ENCODE data around the gene BEX3.
"Not testable (repeated sequence)": the region's sequence is repeated elsewhere in the genome, so short reads cannot be mapped to it uniquely, and the experiment has no call there.

BEX3 gene

DNA sequence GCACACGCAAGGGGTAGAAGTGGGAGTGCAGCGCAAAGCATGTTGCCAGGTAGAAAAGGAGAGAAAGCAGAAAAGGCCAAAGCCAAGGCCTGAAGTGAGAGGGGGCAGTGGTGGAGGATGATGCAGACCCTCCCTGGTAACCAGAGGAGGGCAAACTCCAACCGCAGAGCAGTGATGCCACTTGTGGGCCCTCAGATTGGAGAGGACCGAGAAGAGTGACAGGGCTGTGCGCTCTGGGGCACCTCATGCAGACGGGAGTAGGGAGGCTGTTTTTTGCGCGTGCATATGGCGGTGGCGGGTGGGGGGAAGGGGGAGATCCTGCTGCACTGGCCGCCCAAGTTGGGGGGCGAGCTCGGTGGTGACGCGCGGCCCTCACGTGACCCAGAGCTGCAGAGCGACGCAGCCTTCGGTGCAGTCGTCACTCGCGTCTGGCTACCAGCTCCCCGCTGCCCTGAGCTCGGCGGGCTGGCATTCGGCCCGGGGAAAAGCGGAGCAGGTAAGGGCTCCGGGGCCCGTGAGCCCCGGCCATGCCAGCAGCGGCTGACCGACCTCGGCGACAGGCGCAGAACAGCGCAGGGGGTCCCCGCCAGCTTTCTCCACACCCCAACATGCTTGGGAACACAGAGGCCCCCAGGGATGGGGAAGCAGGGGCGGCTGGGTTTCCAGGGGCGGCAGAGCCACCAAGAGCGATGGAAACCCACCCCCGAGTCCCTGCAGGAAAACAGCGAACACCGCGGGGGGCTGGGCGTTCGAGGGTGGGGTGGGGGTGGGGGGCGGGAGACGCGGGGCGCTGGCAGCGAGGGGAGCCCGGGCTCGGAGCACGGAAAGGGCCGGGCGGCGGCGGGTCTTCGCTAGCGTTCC lies at the start of gene BEX3:
BEX3 (plus strand) TSS at position 421 of the 861 bp plus-strand sequence. CDS start 984 bp downstream, outside the sequence.
- no peak for DNase-seq (ENCODE audit: low spot score)

DNA sequence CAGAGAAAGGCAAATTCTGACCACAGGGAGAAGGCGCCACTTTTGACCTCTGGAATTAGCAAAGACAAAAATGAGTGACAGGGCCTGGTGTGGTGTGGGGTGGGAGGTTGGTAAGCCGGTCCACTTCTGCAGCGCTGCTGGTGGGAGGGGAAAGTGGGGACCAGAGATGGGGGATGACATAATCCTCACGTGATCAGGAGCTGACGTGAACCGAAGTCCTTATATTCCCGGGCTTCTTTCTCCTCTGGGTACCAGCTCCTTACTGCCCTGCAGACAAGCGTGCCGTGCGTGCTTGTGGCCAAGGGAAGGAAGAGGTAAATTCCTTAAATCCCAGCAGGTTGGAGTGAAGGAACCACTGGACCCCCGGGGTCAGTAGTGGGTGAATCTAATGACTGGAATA lies 46.3 kb upstream of the BEX3 start, which contains the start of gene TCEAL7:
TCEAL7 (plus strand) TSS at position 249 of the 400 bp plus-strand sequence. CDS start 1,165 bp downstream, outside the sequence.
- no peak for DNase-seq (ENCODE audit: low spot score)

- DNase-seq (ENCODE audit: low spot score): no peak
Measured at GRCh38 chrX:103330681-103331288, 45.6 kb upstream of the BEX3 start.

DNA sequence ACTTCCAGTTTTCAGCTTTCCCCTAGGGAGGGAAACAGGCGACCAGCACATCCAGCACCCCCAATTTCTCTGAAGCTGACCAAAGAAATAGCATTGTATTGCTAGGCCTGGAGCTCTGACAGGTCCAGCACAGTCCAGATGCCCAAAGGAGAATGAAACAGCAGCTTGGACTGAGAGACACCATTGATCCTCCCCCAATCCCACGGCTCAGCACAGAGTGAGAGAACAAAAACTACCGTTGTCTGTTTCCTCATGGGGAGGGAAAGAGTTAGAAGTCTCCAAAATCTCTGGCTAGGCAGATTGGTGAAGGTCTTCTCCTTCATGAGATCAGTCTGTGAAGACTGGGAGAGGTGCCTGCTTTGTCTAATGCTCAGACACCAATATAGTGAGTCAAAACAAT lies 37.7 kb upstream of the BEX3 start:
- DNase-seq (ENCODE audit: low spot score): no peak

DNA sequence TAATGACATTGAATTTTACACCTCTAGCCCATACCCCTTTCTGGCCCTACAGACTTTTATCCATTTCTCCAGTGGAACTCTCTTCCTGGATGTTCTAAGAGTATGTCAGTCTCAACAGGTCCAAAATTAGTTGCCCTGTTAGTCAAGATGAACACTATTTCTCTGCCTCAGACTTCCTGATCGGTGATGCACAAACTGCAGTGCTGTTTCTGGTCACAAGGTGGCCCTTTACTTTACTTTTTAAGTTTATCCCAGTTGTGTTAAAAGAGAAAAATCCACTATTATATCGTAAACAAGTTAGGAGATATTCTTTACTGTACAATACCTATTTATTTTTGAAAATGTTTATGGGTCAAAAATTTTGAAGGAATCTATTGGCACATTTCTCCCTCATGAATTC lies 33.2 kb upstream of the BEX3 start:
- DNase-seq (ENCODE audit: low spot score): peak; percentile 3

DNA sequence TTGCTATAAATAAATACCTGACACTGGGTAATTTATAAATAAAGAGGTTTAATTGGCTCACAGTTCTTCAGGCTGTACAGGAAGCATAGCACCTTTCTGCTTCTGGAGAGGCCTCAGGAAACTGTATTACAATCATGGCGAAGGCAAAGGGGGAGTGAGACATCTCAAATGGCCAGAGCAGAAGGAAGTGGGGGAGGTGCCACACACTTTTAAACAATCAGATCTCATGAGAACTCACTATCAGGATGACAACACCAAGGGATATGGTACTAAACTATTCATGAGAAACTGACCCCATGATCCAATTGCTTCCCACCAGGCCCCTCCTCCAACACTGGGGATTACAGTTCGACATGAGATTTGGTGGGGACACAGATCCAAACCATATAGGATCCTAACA lies 31.7 kb upstream of the BEX3 start:
- no peak for DNase-seq (ENCODE audit: low spot score)

GRCh38 chrX:103347682-103348397 lies 28.5 kb upstream of the BEX3 start:
- DNase-seq (ENCODE audit: low spot score): no peak

- no peak for DNase-seq (ENCODE audit: low spot score)
Measured at GRCh38 chrX:103356130-103356798, 20.1 kb upstream of the BEX3 start, which contains the start of gene TCEAL9. TSS of gene TCEAL9 (plus strand) at chrX:103356506. CDS start at chrX:103357685, 1,179 bp downstream.

GRCh38 chrX:103356858-103357257 lies 19.5 kb upstream of the BEX3 start:
- no peak for DNase-seq (ENCODE audit: low spot score)

- no peak for DNase-seq (ENCODE audit: low spot score)
Measured at GRCh38 chrX:103357871-103358270, 18.5 kb upstream of the BEX3 start.

DNA sequence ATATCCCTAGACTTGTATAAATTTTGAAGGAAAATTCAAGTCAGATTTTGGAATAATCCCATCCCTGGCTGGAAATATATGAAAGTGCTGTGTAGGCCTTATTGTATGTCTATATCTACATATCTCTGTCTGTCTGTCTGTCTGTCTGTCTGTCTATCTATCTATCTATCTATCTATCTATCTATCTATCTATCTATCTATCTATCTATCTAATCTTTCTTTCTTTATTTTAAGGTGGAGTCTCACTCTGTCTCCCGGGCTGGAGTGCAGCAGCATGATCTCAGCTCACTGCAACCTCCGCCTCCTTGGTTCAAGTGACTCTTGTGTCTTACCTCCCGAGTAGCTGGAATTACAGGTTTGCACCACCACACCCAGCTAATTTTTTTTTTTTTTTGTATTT lies 16.7 kb upstream of the BEX3 start:
- not testable (repeated sequence) for DNase-seq (ENCODE audit: low spot score)

- DNase-seq (ENCODE audit: low spot score): no peak
Measured at GRCh38 chrX:103360092-103360491, 16.2 kb upstream of the BEX3 start.

GRCh38 chrX:103360916-103361315 lies 15.4 kb upstream of the BEX3 start:
- no peak for DNase-seq (ENCODE audit: low spot score)

GRCh38 chrX:103361798-103362197 lies 14.5 kb upstream of the BEX3 start:
- no peak for DNase-seq (ENCODE audit: low spot score)

- DNase-seq (ENCODE audit: low spot score): no peak
Measured at GRCh38 chrX:103362474-103362873, 13.9 kb upstream of the BEX3 start.

DNA sequence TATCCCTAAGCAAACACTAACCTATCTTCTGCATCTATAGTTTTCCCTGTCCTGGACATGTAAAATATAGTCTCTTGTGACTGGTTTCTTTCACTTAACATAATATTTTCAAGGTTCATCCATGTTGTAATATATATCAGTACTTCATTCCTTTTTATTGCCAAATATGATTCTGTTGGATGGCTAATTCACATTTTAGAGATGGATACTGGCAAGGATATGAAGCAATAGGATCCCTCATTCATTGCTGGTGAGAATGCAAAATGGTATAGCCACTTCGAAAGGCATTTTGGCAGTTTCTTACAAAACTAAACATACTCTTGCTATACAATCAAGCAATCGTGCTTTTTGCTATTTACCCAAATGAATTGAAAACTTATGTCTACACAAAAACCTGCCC lies 13.3 kb upstream of the BEX3 start:
- DNase-seq (ENCODE audit: low spot score): no peak

GRCh38 chrX:103367502-103367901 lies 8.8 kb upstream of the BEX3 start:
- DNase-seq (ENCODE audit: low spot score): no peak

- DNase-seq (ENCODE audit: low spot score): no peak
Measured at GRCh38 chrX:103369479-103369878, 6.9 kb upstream of the BEX3 start.

DNA sequence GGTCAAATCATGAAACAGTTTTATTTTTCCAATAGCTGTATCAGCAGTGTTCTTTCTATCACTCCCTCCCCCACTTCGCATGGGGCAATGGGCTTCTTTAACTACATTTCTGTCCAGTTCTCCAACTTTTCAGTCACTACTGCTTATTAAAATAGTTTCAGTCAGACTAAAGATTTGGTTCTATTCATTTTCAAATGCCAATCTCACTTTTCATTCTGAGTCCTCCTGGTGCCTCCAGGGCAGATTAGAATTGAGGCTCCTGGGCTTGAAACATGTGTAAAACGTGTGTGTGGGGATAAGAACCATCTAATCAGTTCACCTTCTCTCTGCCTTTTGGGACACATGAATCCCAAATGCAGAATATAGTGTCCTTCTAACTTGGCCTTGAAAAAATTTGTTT lies 3.5 kb upstream of the BEX3 start:
- no peak for DNase-seq (ENCODE audit: low spot score)

DNA sequence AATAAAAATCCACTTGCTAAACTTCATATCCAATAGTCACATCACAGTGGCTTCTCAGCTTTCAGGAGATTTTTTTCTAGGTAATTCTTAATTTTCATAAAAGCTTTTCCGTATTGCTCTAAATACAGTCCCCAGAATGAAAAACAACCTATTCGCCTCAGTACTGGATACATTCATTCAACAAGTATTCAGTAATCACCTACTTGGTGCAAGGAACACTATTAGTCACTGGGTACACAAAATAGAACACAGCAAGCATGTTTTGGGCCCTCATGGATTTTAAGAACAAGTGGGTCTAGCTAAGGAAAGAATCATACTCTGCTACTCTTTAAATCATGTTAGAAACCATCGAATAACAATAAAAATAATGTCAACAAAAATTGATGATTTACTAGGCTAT lies 2.8 kb upstream of the BEX3 start:
- no peak for DNase-seq (ENCODE audit: low spot score)

- DNase-seq (ENCODE audit: low spot score): no peak
Measured at GRCh38 chrX:103376979-103377324, 614 bp downstream of the BEX3 start.

DNA sequence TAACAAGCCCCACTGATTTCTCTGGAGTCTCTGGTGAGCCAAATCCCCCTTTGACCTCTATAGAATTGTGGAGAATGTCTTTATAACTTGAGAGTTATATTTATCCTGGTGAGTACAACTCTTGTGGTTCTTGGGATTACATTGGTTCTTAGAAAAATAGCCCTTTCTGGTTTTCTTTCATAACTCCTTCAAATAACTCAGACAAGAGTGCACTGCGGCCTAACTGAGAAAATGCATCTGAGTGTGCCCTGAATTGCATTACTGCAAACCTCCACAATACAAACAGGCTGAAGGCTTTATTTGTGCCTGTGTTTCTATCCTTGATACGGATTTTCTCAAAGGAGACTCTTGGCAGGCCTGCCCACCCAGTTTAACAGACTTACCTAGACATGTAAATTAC lies 2.7 kb downstream of the BEX3 start:
- DNase-seq (ENCODE audit: low spot score): no peak
